GM21576 (cell line): Measurements from ENCODE around the gene SPOPL.

Source experiments
- ATAC-seq: cut with Tn5 transposase; IDR thresholded peaks from one replicate; pipeline ENCODE4 v1.9.1; 2021; ENCODE audit warnings: mild to moderate bottlenecking, moderate library complexity; ENCODE audit not compliant: unreplicated experiment

The SPOPL gene

DNA sequence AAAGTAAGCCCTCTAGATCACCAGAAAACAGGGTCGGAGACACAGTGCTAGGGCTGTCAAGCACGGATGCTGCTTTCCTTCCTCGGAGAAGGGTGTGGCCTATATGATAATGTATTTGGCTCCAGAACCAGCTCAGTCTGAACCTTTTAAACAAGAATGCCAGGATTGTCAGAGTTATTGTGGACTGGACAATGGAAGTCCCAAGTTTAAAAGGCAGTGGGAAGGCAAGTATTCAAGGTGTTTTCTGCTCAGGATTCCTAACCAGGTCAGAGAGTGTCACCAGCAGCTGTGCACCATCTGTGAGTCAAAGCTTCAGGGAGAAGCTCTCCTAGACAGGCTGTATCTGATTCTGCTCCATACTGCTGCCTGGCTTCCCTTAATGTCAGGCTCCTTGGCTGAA lies 94.8 kb downstream of the SPOPL start:
- no peak for ATAC-seq

- ATAC-seq = no peak
Measured at GRCh38 chr2:138600732-138601457, 99.3 kb downstream of the SPOPL start.

- ATAC-seq = no peak
Measured at GRCh38 chr2:138601458-138602165, 100.0 kb downstream of the SPOPL start.

DNA sequence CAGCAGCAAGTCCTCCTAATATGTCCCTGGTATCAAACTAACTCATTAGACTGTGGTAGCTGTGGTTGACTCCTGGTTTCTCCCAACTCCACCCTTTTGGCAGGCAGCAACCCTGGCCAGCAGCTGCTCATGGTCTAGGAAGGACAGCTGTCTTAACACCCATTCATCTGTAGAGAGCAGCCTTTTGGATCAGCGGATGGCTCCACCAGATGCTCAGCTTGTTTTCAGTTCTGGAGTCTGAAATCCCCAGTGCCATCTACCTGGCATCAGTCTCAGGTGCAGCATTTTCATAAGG lies 100.5 kb downstream of the SPOPL start:
- ATAC-seq = no peak

DNA sequence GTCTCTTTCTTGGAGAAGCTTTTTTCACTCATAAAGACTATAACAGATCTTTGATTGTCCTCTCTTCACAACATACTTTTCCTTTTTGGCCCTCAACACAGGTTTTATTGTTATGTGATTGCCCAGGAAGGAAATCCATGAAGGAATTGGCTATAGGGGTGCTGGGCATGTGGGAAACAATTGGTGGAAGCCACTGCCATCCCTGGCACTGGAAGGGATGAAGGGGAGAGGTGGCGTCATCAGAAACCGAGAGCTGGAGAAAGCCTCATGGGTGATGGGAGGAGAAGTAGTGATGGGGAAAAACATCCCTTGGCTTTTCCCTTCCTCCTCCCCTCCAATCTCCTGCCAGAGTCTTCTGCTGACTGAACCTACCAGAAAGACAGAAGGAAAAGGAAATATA lies 106.2 kb downstream of the SPOPL start:
- no peak for ATAC-seq

DNA sequence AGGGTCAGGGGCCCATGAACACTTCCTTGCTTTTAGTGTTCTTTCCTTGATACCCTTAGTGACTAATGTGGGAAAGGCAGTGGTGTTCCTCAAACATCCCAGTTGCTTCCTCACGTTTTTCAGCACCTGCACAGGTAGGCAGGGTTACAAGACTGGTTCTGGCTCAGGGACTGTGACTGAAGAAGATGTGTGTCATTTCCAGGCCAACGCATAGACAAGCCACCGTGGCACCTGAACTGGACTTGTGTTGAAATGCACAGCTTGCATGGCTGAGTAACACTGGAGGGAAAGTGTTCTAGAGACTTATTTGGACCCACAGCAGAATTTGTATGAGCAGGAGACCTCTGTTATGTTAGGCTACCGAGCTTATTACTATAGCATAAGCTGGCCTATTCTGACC lies 107.9 kb downstream of the SPOPL start:
- no peak for ATAC-seq

DNA sequence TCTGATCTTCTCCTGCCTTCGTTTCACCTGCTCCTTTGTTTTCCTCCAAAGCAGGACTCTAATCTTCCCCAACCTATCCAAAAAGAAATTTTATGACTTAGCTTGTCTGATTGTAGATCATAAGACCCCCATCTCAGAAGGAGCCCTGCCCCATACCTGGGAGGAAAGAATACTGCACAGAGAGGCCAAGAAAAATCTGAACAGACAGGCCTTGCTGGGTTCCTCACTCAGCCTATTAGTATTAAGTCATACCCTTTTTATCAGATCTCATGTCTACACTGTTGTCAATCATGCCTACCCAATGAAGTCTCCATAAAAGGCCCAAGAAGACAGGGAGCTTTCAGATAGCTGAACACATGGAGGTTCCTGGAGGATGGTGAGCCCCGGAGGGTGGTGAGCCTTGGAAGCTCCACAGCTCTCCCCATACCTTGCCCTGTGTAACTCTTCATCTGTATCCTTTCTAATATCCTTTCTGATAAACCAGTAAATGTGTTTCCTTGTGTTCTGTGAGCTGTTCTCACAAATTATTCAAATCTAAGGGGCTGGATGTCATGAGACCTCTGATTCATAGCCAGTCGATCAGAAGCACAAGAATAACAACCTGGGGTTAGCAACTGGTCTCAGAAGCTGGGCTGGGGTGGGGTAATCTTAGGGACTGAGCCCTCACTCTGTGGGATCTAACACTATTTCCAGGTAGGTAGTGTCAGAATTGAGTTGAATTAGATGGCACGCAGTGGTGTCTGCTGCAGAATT lies 108.8 kb downstream of the SPOPL start:
- no peak for ATAC-seq

DNA sequence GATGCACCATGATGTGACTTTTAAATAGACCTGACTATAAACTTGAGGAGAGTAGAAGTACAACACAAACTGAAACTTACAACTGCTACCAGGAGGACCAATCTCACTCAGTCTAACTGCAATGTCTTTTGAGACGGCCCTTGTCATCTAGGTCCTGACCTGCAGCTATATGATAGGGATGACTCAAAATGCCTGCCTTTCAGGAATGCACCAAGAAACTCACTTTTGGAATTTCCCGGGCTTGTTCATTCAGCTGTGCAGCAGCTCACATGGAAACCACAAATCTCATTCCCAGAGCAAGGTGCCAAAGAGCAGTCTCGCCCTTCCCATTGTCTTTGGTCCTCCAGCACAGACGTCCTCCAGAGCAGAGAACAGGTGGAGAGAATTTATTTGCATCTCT lies 113.7 kb downstream of the SPOPL start:
- ATAC-seq = no peak

- no peak for ATAC-seq
Measured at GRCh38 chr2:138617026-138617425, 115.5 kb downstream of the SPOPL start.

- no peak for ATAC-seq
Measured at GRCh38 chr2:138618971-138619370, 117.4 kb downstream of the SPOPL start.

DNA sequence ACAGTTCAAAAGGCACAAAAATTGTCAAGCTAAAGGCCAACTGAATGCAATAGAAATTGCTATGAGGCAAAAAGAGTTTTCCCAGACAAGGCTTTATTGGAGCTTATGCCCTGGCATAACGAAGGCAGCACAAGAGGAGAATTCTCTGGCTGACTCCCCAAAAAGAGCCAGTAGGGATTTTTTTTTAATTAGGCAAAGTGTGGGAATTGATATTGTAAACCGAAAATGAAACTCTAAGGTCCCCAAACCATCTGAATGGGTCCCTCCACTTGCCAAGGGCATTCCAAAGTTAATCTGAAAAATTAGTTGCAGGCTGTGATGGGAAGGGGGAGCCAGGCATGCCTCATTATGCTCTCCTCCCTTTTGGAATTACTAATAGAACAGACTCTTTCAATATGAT lies 118.9 kb downstream of the SPOPL start:
- no peak for ATAC-seq

DNA sequence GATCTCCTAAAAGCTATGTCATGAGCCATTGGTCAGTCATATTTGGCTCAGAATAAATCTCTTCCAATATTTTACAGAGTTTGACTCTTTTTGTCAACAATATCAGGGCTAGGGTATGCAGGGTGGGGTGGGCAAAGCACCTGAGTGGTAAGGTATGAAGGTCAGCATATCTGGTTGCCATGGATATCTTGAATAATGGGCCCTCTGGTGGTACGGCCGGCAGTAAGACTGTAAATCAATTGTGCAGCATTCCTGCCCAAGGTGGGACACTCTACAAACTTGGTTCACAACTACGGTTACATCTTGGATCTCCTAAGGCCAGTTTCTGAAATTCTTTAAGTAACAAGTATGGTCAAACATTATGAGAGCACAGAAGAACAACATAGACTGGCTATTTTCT lies 119.6 kb downstream of the SPOPL start:
- ATAC-seq = no peak

GRCh38 chr2:138622613-138623012 lies 121.0 kb downstream of the SPOPL start:
- peak; percentile 50 for ATAC-seq
